H1 (cell line): ENCODE data around the gene PCGF6. TPM values are rescaled to one million over a fixed set of nuclear protein-coding genes. Genes with fewer than 3 reads are reported as not detected.
A peak's percentile ranks its signal among the peaks of the same experiment; 100 is the strongest.

Experiments used
- CTCF ChIA-PET: fragments of 300-600 bp; sonication (Branson Sonifier 250); formaldehyde crosslinking; loops from one replicate; lab custom pipeline; 2021; ENCODE audit not compliant: partially characterized antibody; lab: Charles Lee
- POLR2A ChIA-PET: fragments of 300-600 bp; sonication (Branson Sonifier 250); formaldehyde crosslinking; loops from one replicate; lab custom pipeline; 2021; ENCODE audit warnings: inconsistent platforms; ENCODE audit not compliant: partially characterized antibody; lab: Charles Lee
- DNase-seq, 2 experiments: peaks; one replicate each; pipeline versions ENCODE4 v3.0.0 to v3.0.0-alpha.2; 2010 to 2022; ENCODE audit warnings: low spot score in 2 of 2, low read depth in 1 of 2, mixed read lengths in 1 of 2
- FAIRE-seq: peaks from 2 replicates; lab custom pipeline; 2011; peaks lifted over from hg19 to GRCh38; lab: Jason Lieb, UNC
- H2AFZ ChIP-seq: 2 replicates; pipeline ENCODE4 v1.8.1; 2012; ENCODE audit warnings: low read length, inconsistent platforms
- H2AK5ac ChIP-seq: 2 replicates; pipeline ENCODE4 v1.6.1; 2013; ENCODE audit warnings: low read depth, low read length
- H2BK120ac ChIP-seq: replicated peaks from 2 replicates; pipeline ENCODE3; 2013; ENCODE audit warnings: low read depth, low read length, inconsistent platforms
- H2BK12ac ChIP-seq: 2 replicates; pipeline ENCODE4 v1.6.1; 2013; ENCODE audit warnings: low read depth, low read length
- H2BK15ac ChIP-seq: 2 replicates; pipeline ENCODE4 v1.6.1; 2013; ENCODE audit warnings: low read length
- H2BK20ac ChIP-seq: 2 replicates; pipeline ENCODE4 v1.6.1; 2013; ENCODE audit warnings: low read length
- H2BK5ac ChIP-seq: 2 replicates; pipeline ENCODE4 v1.6.1; 2013; ENCODE audit warnings: low read depth, low read length
- H3K14ac ChIP-seq: 2 replicates; pipeline ENCODE4 v1.6.1; 2013; ENCODE audit warnings: inconsistent platforms; ENCODE audit not compliant: insufficient read length
- H3K18ac ChIP-seq: 2 replicates; pipeline ENCODE4 v1.6.1; 2013; ENCODE audit warnings: low read length; ENCODE audit errors: extremely low read depth
- H3K23ac ChIP-seq: 2 replicates; pipeline ENCODE4 v1.6.1; 2013; ENCODE audit warnings: inconsistent platforms; ENCODE audit not compliant: insufficient read length
- H3K23me2 ChIP-seq: 2 replicates; pipeline ENCODE4 v1.6.1; 2013; ENCODE audit warnings: low read depth, low read length
- H3K27ac ChIP-seq: 2 replicates; pipeline ENCODE4 v1.6.1; 2011; ENCODE audit warnings: low read depth, low read length, inconsistent platforms
- H3K27me3 ChIP-seq, 4 experiments: replicated peaks in 1 of 4; 1 replicate in 1 of 4; 2 replicates in 3 of 4; pipeline versions ENCODE4 v1.6.1 to v1.8.1; 2011 to 2013; ENCODE audit warnings: low read length in 3 of 4, mild to moderate bottlenecking in 3 of 4, inconsistent platforms in 2 of 4, mixed read lengths in 2 of 4, moderate library complexity in 1 of 4; ENCODE audit not compliant: control insufficient read depth in 3 of 4, insufficient read depth in 3 of 4; ENCODE audit errors: extremely low read depth in 1 of 4
- H3K36me3 ChIP-seq, 4 experiments: 2 replicates each; pipeline versions ENCODE4 v1.6.1 to v1.8.1; 2011 to 2013; ENCODE audit warnings: mild to moderate bottlenecking in 4 of 4, low read length in 3 of 4, moderate library complexity in 2 of 4, control low read depth in 1 of 4, inconsistent platforms in 1 of 4; ENCODE audit not compliant: insufficient read depth in 4 of 4, control insufficient read depth in 2 of 4
- H3K4ac ChIP-seq: replicated peaks from 2 replicates; pipeline ENCODE3; 2013; ENCODE audit warnings: low read length, low read depth, mixed read lengths, inconsistent platforms; ENCODE audit not compliant: insufficient read length
- H3K4me1 ChIP-seq, 4 experiments: replicated peaks in 1 of 4; 1 replicate in 1 of 4; 2 replicates in 3 of 4; pipeline versions ENCODE4 v1.6.1 to v1.8.1; 2011 to 2013; ENCODE audit warnings: low read length in 3 of 4, inconsistent platforms in 2 of 4, mixed read lengths in 1 of 4; ENCODE audit not compliant: insufficient read depth in 4 of 4, control insufficient read depth in 3 of 4
- H3K4me2 ChIP-seq, 2 experiments: 2 replicates each; pipeline versions ENCODE4 v1.6.1 to v1.8.1; 2011 to 2013; ENCODE audit warnings: low read depth in 2 of 2, low read length in 2 of 2, control low read depth in 1 of 2, inconsistent platforms in 1 of 2, mild to moderate bottlenecking in 1 of 2; ENCODE audit not compliant: insufficient read depth in 1 of 2
- H3K4me3 ChIP-seq, 4 experiments: fragments of 200-600, 300-600 bp in 1 of 4; sonication (generic), shearing (Covaris generic), sonication (Bioruptor Twin) in 1 of 4; 2 replicates each; pipeline versions ENCODE4 v1.5.1 to v1.8.1; 2011 to 2016; ENCODE audit warnings: low read length in 4 of 4, low read depth in 3 of 4, control low read depth in 2 of 4, inconsistent platforms in 2 of 4, mild to moderate bottlenecking in 2 of 4, mixed read lengths in 1 of 4, moderate library complexity in 1 of 4; ENCODE audit not compliant: insufficient read depth in 2 of 4; ENCODE audit errors: extremely low read depth in 1 of 4
- H3K56ac ChIP-seq: replicated peaks from 2 replicates; pipeline ENCODE3; 2013; ENCODE audit warnings: low read depth, mild to moderate bottlenecking, mixed read lengths, low read length, inconsistent platforms; ENCODE audit not compliant: insufficient read length
- H3K79me1 ChIP-seq: 2 replicates; pipeline ENCODE4 v1.6.1; 2013; ENCODE audit warnings: low read depth, low read length, control low read depth
- H3K79me2 ChIP-seq, 2 experiments: 2 replicates each; pipeline versions ENCODE4 v1.6.1 to v1.8.1; 2012 to 2013; ENCODE audit warnings: low read length in 2 of 2, mild to moderate bottlenecking in 2 of 2, inconsistent platforms in 1 of 2; ENCODE audit not compliant: insufficient read depth in 2 of 2, control insufficient read depth in 1 of 2
- H3K9ac ChIP-seq, 4 experiments: replicated peaks in 1 of 4; 1 replicate in 1 of 4; 2 replicates in 3 of 4; pipeline versions ENCODE4 v1.6.1 to v1.8.1; 2011 to 2013; ENCODE audit warnings: low read depth in 3 of 4, low read length in 3 of 4, control low read depth in 2 of 4, mild to moderate bottlenecking in 2 of 4, moderate library complexity in 2 of 4, inconsistent platforms in 1 of 4; ENCODE audit errors: extremely low read depth in 1 of 4
- H3K9me3 ChIP-seq, 2 experiments: 2 replicates each; pipeline versions ENCODE4 v1.6.1 to v1.8.1; 2012 to 2013; ENCODE audit warnings: mild to moderate bottlenecking in 2 of 2, moderate library complexity in 2 of 2, control low read depth in 1 of 2, inconsistent platforms in 1 of 2, low read depth in 1 of 2, low read length in 1 of 2, mixed read lengths in 1 of 2; ENCODE audit not compliant: insufficient read depth in 2 of 2
- H4K20me1 ChIP-seq, 2 experiments: replicated peaks in 1 of 2; 2 replicates each; pipeline versions ENCODE3 to v1.8.1; 2011 to 2013; ENCODE audit warnings: inconsistent platforms in 2 of 2, low read length in 2 of 2, mild to moderate bottlenecking in 1 of 2; ENCODE audit not compliant: insufficient read depth in 2 of 2, control insufficient read depth in 1 of 2
- H4K5ac ChIP-seq: 2 replicates; pipeline ENCODE4 v1.6.1; 2013; ENCODE audit warnings: low read length, low read depth, mixed read lengths, inconsistent platforms; ENCODE audit not compliant: insufficient read length
- H4K8ac ChIP-seq: 2 replicates; pipeline ENCODE4 v1.8.0; 2013; ENCODE audit warnings: mild to moderate bottlenecking, moderate library complexity, low read length, inconsistent platforms; ENCODE audit not compliant: insufficient read depth; ENCODE audit errors: extremely low read depth
- H4K91ac ChIP-seq: replicated peaks from 2 replicates; pipeline ENCODE3; 2013; ENCODE audit warnings: low read length, mixed read lengths, inconsistent platforms; ENCODE audit not compliant: insufficient read length
- ATF2 ChIP-seq: IDR thresholded peaks from 2 replicates; pipeline ENCODE4 v1.6.1; 2012; ENCODE audit warnings: low read length, inconsistent platforms
- BCL11A ChIP-seq, 2 experiments: IDR thresholded peaks; one replicate each; pipeline ENCODE4 v1.6.1; 2011; ENCODE audit warnings: low read depth in 2 of 2, low read length in 2 of 2, mild to moderate bottlenecking in 2 of 2
- CBX8 ChIP-seq: fragments of 300-800, 300-1000 bp; sonication (generic); IDR thresholded peaks from 2 replicates; pipeline ENCODE4 v1.7.1; 2016; ENCODE audit warnings: low read depth, low read length, borderline replicate concordance
- GABPA ChIP-seq: IDR thresholded peaks from 2 replicates; pipeline ENCODE4 v1.6.1; 2011; ENCODE audit warnings: mild to moderate bottlenecking, low read length, moderate library complexity, borderline replicate concordance; ENCODE audit not compliant: insufficient read depth
- RAD21 ChIP-seq, 2 experiments: IDR thresholded peaks in 1 of 2; conservative IDR thresholded peaks in 1 of 2; 2 replicates each; pipeline ENCODE4 v1.6.1; 2011; ENCODE audit warnings: low read depth in 2 of 2, low read length in 2 of 2, improper control_type of control experiment in 1 of 2, inconsistent platforms in 1 of 2, mild to moderate bottlenecking in 1 of 2, moderate library complexity in 1 of 2
- SIN3A ChIP-seq, 2 experiments: IDR thresholded peaks in 1 of 2; conservative IDR thresholded peaks in 1 of 2; 2 replicates each; pipeline ENCODE4 v1.6.1; 2011 to 2012; ENCODE audit warnings: low read length in 2 of 2, improper control_type of control experiment in 1 of 2, low read depth in 1 of 2, mild to moderate bottlenecking in 1 of 2
- WGBS, 2 experiments: shearing (Covaris generic) in 1 of 2; methylation state at CpG; one replicate each; pipeline versions ENCODE4 v1.1.6 to v1.1.7; 2013 to 2015; ENCODE audit warnings: low lambda C conversion rate in 2 of 2, mixed read lengths in 2 of 2, inconsistent platforms in 1 of 2, low coverage in 1 of 2, missing lambda C conversion rate in 1 of 2; ENCODE audit not compliant: insufficient replicate concordance in 2 of 2, insufficient coverage in 1 of 2, insufficient read length in 1 of 2; ENCODE audit errors: extremely low coverage in 1 of 2, missing lambda C conversion rate in 1 of 2; 5-methylcytosine and 5-hydroxymethylcytosine counted together
- polyA plus RNA-seq, 7 experiments: library from polyadenylated mRNA; depleted of rRNA in 3 of 7; stranded (reverse) in 5 of 7; unstranded in 2 of 7; fragments of >200 nt in 5 of 7; fragments of 200-250 nt in 2 of 7; gene quantifications; 1 replicate in 5 of 7; 2 replicates in 1 of 7; 4 replicates in 1 of 7; pipeline versions ENCODE4 v1.2.1 to v1.2.3, GENCODE V29; 2011 to 2013; ENCODE audit warnings: missing spikeins in 2 of 7, mixed read lengths in 2 of 7
- total RNA-seq: library from RNA; stranded (reverse); fragmentation: NEBNext Ultra II Directional; extraction: Animal tissue kit (Norgen Biotek cat#: 25700); gene quantifications from 2 replicates; pipeline ENCODE4 v1.2.1, GENCODE V29; 2021

PCGF6 gene
- total and polyA plus RNA-seq, 2 of the 8 experiments (the other 6 are each of a cell fraction or from before 2014, with no cell fraction given): 6.9 to 18.6 TPM

- H2AK5ac ChIP-seq: no peak overlapping the region
- H2BK12ac ChIP-seq: no peak overlapping the region
- no peak overlapping the region for H3K27ac ChIP-seq
- no peak overlapping the region for H3K18ac ChIP-seq
- H3K14ac ChIP-seq: no peak overlapping the region
- H3K4me3 ChIP-seq: no peak overlapping the region
- no peaks in the 10 kb centered on the region for H3K79me2 ChIP-seq
- no peak overlapping the region for H2AFZ ChIP-seq
- H3K23ac ChIP-seq: no peak overlapping the region
- no peak overlapping the region for H2BK15ac ChIP-seq
- H3K79me1 ChIP-seq: no peaks in the 10 kb centered on the region
- H4K20me1 ChIP-seq: no peaks in the 10 kb centered on the region
- no peak overlapping the region for H3K9ac ChIP-seq
- no peak overlapping the region for H4K5ac ChIP-seq
- FAIRE-seq (peak; percentile 39), DNase-seq (peak in 1 of 2 experiments; percentile 83)
- no peak overlapping the region for H2BK5ac ChIP-seq
- POLR2A ChIA-PET: no interaction called here
- CTCF ChIA-PET: interaction anchor here (1.3 kb wide), 1 partner anchor 21 kb away, joined by 3 read pairs; no protein-coding TSS in a partner anchor
- no peaks in the 10 kb centered on the region for H3K4me1 ChIP-seq
- no peak overlapping the region for H2BK20ac ChIP-seq
- H3K27me3 ChIP-seq: peaks cover 0 to 1% (median 0%) of the 10 kb centered on the region in 4 experiments; a peak in 1 of 7 replicates
- WGBS, 2 experiments: 52% methylated on average over 11 of the region's 11 CpGs; no CpG with 5 or more reads in 1 of the 2 experiments
- H3K36me3 ChIP-seq: no peaks in the 10 kb centered on the region
- no peaks in the 10 kb centered on the region for H3K23me2 ChIP-seq
- no peak overlapping the region for H3K56ac ChIP-seq
- no peak overlapping the region for H2BK120ac ChIP-seq
- H3K9me3 ChIP-seq: 0 out of 4 replicates have a peak, but pooled peaks cover 0 to under 1% of the 10 kb centered on the region in 2 experiments
- H4K91ac ChIP-seq: no peak overlapping the region
- no peak overlapping the region for H3K4me2 ChIP-seq
- no peak overlapping the region for H4K8ac ChIP-seq
- H3K4ac ChIP-seq: no peak overlapping the region
- TF ChIP-seq BCL11A (IDR thresholded peaks at IDR 0.05; ENCODE audit: low read depth in 2 of 2, low read length in 2 of 2) (no peak), ATF2 (no peak), CBX8 (no peak), GABPA (peak; percentile 33; the same call in 1 of the 2 replicates), SIN3A (conservative IDR thresholded peaks at IDR 0.05 in 1 of 2, IDR thresholded peaks at IDR 0.05 in 1 of 2; ENCODE audit: low read depth in 1 of 2, low read length in 2 of 2) (peak; percentile 81 to 83; a peak in 1 of 4 replicates), RAD21 (IDR thresholded peaks at IDR 0.05 in 1 of 2, conservative IDR thresholded peaks at IDR 0.05 in 1 of 2; ENCODE audit: low read depth in 2 of 2, low read length in 2 of 2) (peak in 1 of 2 experiments; percentile 14; a peak in 1 of 4 replicates)
Observed at GRCh38 chr10:103265717-103266329, 85.1 kb downstream of the PCGF6 start.
